GM19397 (cell line): ENCODE results near the gene INPP5B.

Experiments used
- ATAC-seq: cut with Tn5 transposase; IDR thresholded peaks from one replicate; pipeline ENCODE4 v1.9.1; 2021; ENCODE audit warnings: mild to moderate bottlenecking, moderate library complexity; ENCODE audit not compliant: unreplicated experiment

Gene INPP5B

DNA sequence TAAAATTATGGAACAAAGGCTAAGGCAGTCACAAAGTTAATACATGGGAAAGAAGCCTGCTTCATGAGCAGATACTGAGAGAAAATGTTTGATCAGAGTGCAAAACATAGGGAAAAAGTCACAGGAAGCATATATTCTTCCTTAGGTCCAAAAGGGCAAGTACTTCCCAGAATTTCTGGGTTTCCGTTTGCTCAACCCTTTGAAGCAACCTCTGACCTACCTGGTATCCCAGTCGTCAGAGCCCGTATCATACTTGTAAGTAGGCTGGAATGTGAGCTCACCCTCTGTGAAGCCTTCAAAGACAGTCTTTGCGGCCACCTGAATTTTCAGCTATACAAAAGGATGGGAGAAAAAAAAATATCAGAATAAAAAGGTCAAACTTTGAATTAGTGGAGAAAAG, 67.0 kb downstream of the INPP5B start:
- no peak for ATAC-seq

DNA sequence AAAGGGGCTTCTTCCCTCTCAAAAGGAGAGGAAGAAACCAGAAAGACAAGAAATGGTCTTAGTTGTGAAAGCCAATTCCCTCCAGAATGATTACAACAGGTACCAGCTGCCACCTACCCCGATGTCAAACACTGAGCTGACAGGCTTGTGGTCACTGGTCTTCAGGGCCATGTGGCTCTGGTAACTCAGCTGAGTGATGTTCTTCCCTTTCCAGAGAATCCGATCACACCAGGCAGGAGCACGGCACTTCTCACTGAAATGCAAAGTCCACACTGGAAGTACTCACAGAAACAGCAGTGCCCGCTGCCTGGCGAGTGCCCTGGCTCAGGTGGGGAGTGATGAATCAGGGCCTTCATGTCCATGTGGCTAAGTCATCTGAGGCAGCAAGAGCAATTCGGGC, 68.8 kb downstream of the INPP5B start:
- no peak for ATAC-seq

DNA sequence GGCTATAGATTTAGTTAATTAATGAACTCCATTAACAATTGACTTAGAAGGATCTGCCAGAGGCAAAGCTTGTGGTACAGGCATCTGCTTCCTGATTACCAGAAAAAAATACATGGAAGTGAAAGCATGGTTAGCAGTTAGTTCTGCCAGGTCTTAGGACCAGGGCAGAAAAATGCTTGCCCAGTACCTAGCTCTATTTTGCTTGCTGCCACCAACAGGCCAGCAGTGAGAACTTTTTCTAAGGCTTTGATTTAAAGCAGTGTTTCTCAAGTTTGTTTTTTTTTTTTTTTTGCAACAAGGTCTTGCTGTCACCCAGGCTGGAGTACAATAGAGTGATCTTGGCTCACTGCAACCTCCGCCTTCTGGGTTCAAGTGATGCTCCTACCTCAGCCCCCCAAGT, 71.0 kb downstream of the INPP5B start:
- no peak for ATAC-seq

DNA sequence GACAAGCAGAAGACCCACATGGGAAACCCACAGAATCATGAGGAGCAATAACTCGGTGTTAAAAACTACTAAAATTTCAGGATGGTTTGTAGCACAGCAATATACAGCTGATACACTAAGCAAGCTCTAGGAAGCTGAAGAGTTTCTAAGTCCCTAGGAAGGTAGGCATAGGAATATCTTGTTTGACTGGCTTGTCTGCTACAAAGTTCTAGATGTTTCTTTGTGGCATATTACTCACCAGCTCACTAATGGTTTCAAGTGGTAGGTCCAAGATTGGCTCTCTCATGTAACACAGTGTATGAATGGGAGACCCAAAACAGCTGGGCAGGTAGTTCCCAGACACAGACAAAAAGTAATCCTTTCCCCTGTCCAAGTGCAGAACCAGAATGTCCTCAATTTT, 74.2 kb downstream of the INPP5B start:
- ATAC-seq = no peak

DNA sequence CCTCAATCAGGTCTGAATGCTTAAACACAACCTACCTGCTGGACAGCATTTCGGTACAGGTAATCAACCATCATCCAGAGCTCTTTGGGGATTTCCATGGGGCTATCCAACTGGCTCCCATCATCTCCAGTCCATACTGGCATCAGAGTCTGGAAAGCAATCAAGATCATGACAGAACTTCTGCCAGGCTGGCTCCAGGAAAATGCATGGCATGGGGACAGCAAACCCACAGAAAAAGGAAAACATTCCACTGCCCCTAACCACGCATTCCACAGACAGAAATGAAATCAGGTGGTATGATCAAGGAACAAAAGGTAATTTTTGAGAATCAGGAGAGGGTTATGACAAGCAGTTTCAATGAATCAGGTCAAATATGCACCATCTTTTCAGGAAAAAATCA, 78.4 kb downstream of the INPP5B start:
- ATAC-seq = no peak

DNA sequence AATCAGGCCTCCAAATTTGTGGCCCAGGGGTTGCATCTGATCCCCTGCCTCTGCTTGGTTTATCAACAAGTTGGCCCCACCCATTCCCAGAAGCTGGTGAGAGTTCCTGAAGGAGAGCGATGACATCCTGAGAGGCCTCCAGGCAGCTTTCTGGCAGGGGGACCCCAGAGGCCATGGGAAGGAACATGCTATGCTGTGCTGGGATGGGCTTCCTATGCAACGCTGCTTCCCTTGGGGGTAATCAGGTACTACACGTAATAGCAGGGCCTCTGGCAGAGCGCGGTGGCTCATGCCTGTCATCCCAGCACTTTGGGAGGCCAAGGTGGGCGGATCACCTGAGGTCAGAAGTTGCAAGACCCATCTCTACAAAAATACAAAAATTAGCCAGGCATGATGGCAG, 79.1 kb downstream of the INPP5B start:
- no peak for ATAC-seq

DNA sequence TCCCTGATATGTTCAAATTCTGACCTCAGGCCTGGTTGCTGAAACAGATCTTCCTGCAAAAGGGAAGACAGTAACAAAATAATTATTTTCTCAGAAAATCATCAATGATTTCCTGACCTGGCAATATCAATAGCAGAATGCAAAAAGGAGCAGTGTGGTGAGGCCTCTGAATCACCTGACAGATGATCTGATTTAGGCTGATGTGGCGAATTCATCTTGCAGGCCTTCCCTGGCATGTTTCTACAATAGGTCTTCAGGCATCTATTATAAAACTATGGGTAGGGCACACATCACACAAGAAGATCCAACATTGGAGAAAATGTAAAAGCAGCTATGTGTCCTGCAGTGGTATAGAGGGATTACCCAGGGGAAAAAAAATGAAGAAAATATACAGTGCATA, 80.4 kb downstream of the INPP5B start:
- ATAC-seq = no peak

DNA sequence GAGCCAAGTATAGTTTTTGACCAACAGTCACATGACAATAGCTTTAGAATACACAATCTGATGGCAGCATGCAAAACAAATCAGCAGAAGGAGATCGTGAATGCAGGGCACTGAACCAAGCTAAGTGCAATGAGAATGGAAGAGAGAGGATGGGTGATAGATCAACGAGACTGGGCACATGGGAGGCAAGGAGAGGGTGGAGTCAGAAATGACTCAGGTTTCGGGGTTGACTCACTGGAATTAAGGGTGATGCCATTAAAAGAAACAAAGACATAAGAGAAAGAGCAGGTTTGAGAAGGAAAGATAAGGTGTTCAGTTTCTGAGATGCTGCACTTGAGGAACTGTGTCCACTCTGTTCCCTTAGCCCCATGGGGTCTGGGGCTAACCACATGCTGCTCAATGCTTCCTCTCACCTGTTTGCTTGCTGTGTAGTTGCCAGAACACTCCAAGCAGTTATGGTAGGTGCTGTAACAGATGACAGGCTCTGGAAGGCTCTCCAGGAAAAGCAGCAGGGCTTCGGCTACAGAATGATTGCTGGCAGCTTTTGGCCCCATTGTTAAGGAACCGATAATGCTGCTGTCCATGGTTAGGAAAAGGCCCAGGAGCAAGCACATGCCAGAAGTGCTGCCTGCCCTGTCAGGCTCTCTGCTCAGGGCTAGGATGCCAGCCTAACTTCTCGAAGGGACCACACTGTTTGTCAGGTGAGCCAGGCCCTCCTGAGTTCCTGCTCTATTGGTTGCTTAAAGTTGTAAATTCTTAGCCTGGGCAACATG, 81.3 kb downstream of the INPP5B start:
- no peak for ATAC-seq

DNA sequence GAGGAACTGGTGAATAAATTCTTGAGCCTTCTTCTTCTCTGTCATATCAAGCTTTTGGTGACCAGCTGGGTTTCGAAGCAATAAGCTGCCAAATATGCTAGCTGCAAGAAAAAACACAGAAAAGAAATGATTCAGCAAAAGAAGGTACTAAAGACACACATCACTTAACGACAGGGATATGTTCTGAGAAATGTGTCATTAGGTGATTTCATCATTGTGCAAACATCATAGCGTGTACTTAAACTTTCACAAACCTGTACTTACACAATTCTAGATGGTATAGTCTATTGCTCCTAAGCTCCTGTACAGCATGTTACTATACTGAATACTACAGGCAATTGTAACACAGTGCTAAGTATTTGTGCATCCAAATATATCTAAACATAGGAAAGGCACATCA, 84.5 kb downstream of the INPP5B start:
- no peak for ATAC-seq

DNA sequence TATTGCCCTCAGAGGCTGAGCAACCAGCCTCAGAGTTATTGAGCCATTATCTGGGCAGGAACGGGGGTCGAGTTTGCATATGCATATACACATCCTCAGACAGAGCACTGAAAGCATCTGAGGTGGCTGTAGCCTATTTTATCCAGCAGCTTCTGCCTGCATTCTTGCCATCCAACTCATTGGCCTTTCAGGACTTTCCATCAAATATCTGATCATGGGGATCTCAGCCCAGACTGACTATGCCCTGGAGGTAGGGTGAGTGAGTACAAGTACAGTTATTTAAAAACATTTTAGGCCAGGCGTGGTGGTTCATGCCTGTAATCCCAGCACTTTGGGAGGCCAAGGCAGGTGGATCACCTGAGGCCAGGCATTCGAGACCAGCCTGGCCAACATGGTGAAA, 85.7 kb downstream of the INPP5B start:
- ATAC-seq = no peak

DNA sequence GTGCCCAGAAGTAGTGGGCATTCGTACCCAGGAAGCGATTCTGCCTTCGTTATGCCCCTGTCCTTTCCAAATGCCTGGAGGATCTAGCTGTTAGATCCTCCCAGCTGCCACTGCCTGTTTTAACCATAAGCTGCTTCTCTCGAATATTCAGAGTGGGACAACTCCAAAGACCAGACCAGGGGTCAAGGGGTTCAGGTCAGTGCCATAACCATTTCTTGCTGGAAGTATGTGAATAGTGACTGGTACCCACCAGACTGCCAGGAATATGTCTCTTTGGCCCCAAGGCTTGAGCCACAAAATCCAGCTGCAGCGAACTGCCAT, 86.5 kb downstream of the INPP5B start:
- ATAC-seq = no peak

DNA sequence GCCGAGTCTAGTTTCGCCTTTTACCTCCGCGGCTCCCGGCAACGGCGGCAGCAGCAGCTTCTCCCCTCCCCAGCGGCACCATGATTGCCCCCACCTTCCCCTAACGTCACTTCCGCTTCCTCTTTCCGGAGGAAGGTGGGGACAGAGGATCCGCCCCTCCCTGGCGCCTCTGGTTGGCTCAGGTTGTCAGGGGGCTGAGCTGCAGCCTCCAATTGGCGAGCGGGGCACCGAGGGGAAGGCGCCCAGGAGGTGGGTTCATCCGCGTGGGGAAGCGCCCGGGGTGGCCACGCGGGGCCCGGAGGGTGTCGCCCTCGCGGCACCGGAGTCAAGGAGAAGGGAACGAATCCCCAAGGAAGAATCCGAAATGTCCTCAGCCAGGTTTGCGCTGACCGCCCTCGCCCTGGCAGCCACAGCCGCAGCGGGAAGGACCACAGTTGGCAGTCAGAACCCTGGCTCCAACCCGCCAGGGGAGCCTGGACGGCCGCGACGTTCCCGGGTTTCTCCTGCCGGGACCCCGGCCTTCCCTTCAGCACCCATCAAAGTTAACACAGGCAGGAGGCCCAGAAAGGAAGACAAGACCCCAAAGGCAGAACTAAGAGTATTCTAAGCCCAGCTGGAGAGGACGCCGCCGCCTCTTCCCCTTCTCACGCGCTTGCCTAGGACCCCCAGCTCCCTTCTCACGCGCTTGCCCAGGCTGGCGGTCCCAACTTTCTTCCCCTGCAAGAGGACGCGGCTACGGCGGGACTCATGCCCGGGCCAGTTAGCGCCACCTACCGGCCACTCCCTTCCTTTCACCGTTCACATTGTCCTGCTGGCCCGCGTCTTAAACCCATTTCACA, 87.1 kb downstream of the INPP5B start, which contains the start of gene MTF1:
Gene MTF1, minus strand, starts transcription at position 86 of the 839 bp plus-strand sequence. CDS start 1,934 bp downstream, outside the sequence.
- peak; percentile 95 for ATAC-seq

DNA sequence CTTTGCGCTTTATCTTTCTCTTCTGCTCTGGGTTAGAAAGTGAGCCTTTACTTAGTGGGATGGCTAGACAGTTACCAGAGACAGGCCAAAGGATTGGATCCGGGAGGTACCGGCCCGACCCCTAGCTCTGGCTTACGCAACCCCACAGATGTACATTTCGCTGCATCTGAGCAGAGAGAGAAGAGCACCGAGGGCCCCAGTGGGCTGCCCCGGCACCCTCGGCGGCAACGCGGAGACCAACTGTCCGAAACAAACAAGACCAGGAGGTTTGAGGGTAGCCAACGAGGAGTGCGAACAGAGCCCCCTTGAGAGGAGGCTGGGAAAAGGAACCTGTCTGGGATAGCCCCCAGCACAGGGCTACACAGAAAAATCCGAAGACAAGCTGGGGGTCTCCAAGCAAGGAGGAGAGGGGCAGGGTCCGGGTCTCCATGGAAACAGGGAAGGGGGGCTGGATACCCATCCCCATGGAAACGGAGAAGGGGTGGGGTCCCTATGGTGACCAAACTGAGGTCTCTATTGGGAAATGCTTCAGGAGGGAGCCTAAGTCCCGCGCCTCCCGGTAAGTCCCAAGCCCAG, 87.8 kb downstream of the INPP5B start:
- peak; percentile 23 for ATAC-seq

DNA sequence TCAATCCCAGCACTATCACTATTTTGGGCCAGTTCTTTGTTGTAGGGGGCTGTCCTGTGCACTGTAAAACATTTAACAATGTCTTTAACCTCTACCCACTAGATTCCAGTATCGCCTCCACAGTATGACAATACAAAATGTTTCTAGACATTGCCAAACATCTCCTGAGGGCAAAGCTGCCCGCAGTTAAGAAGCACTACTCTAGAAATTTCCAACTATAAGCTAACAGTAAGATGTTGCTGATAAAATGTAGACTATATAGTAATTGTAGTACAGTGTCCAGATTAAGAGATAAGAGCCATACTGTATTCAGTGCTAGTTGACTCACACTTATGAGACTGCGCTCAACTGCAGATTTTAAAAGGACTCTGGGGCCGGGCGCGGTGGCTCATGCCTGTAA, 92.4 kb downstream of the INPP5B start:
- ATAC-seq = no peak

DNA sequence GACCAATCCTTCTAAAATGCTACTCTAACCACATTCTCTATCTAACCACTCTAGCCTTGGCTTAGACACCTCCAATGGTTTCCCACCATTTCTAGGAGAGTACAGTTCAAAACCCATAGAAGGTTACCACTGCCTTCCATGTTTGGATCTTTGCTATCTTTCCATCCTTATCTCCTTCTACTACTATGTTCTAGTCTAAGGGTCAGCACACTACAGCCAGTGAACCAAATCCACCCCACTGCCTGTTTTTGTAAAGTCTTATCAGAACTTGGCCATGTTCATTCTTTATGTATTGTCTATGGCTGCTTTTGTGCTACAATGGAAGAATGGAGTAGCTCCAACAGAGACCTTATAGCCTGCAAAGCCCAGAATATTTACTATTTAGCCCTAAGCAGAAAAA, 93.7 kb downstream of the INPP5B start:
- ATAC-seq = no peak

DNA sequence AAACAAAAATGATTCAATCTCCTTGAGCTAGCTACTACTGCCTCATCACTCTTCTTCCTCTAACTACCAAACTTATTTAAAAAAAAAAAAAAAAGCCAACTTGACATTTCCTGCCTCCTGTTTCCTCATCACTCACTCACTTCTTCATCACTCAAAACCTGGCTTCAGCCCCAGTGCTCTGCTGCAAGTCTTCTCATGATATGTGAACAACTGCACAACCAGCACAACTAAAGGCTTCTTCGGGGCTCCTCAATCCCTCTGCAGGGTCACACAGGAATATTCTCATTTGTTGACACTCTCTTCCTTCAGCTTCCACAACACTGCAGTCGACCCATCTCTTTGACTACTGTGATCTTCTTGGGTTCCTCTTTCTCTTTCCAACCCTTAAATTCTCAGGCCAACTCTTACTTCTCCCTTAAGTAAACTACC, 95.1 kb downstream of the INPP5B start:
- ATAC-seq = no peak

DNA sequence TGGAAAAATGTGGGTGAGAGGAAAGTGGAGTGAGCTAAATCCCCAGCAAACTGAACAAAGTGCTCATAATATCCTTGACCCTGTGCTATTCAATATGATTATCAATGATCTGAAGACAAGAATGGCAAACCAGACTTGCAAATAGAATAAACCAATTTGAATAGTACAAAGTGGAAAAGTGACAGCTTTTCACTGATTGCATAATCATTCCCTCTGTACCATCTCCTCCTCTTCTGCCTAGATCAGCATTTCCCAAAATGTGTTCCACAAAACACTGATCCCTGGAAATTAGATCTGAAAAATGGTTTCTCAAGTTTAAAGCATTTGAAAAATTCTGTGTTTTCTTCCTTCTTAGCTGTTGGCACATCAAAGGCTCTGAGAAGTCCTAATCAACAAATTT, 95.6 kb downstream of the INPP5B start:
- no peak for ATAC-seq

DNA sequence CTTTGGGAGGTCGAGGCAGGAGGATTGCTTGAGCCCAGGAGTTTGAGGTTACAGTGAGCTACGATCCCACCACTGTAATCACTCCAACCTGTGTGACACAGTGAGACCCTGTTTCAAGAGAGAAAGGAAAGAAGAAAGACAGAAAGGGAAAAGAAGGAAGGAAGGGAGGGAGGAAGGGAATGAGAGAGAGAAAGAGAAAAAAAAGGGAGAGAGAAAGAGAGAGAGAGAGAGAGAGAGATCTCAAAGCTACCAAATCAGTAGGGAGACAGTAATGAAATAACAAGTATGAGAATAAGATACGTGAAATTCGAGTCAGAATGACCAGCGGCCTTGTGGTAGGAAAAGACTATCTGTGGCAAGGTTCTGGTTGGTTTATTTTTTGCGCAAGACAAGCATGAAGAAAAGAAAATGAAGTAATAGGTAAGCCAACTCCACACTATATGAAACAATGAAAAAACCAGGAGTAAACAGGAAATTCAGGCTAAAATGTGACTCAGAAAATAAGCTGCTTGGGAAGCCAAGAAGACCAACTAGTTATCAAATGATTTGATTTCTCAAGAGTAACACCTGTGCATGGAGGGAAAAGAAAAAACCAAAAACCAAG, 96.4 kb downstream of the INPP5B start:
- ATAC-seq = no peak

DNA sequence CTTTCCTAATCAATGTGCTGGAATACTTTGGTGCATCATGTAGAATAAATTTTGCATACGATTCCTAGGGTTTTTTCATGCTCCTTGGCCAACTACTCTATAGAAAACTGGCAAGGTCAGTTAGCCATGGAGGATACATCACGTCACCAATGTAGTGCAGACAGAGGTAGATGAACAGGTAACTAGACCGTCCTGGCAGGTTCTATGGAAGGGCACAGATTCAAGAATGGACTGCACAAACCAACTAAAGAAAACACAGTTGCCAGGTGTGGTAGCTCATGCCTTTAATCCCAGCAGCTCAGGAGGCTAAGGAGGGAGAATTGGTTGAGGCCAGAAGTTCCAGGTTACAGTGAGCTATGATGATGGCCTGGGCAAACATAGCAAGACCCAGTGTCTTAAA, 97.4 kb downstream of the INPP5B start:
- no peak for ATAC-seq

DNA sequence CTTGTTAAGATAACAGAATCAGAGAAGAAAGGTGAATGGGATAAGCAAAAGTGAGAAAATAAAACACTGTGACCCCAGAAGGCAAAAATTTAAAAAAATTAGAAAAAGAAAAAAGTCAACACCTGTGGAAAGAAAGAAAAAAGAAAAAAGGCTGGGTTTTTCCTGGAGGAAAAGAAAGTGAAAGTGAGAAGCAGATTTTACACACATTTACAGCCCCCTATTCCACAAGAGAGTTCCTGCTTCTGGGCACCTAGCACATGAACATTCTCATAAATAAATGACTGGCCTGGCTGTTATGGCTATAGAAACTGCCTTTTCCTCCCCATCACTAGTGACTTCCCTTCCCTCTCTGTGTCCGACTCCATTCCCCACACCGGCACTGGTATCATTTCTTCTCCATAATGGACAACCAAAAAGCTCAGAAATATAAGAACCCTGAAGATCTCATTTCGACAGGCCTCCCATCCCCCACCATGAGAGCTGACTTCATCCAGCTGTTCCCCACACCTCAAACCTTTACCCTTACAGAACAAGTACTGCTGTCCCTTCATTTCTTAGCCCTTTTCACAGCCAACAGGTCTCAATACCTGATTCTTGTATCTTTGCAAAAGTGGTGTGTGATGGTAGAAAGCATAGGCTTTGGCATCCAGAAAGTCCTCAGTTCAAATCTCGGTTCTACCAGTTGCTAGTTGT, 100.1 kb downstream of the INPP5B start:
- ATAC-seq = no peak

DNA sequence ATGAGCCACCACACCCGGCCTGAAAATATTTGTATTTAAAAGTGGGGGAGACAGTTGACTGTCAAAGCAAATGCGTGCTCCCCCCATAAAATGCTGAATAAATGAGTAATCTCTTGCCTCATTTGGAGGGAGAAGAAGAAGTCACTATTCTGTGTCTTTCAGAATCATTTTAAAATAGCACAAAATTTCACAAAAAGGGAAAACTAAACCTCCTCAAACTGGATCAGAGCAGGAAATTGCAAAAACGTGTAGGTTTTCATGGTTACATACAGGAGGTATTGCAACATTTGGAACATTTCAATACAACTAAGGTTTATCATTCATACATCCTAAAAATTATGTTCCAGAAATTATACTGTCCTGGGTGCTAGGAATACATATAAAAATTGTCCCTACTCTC, 101.1 kb downstream of the INPP5B start:
- no peak for ATAC-seq
